Astrocyte of the spinal cord (primary cell): Measurements from ENCODE around the gene WFDC10A.
"Not testable (repeated sequence)": the region's sequence is repeated elsewhere in the genome, so short reads cannot be mapped to it uniquely, and the experiment has no call there.

Experiments
- DNase-seq: peaks from one replicate; pipeline ENCODE4 v3.0.0; 2011; ENCODE audit warnings: low read depth, low spot score
- H3K4me3 ChIP-seq: 2 replicates; pipeline ENCODE4 v1.5.1; 2011; ENCODE audit warnings: low read depth, mild to moderate bottlenecking, low read length, moderate library complexity
- in situ Hi-C: cut with HindIII; loops from 2 replicates; pipeline ENCODE4 v1.10.0; 2017; ENCODE audit warnings: low sequenced_read_pairs
- TF ChIP-seq, protein P1 (sequence below): IDR thresholded peaks from 2 replicates; pipeline ENCODE4 v1.5.1; 2012; ENCODE audit warnings: low read depth, mild to moderate bottlenecking, low read length, inconsistent platforms

The WFDC10A gene

DNA sequence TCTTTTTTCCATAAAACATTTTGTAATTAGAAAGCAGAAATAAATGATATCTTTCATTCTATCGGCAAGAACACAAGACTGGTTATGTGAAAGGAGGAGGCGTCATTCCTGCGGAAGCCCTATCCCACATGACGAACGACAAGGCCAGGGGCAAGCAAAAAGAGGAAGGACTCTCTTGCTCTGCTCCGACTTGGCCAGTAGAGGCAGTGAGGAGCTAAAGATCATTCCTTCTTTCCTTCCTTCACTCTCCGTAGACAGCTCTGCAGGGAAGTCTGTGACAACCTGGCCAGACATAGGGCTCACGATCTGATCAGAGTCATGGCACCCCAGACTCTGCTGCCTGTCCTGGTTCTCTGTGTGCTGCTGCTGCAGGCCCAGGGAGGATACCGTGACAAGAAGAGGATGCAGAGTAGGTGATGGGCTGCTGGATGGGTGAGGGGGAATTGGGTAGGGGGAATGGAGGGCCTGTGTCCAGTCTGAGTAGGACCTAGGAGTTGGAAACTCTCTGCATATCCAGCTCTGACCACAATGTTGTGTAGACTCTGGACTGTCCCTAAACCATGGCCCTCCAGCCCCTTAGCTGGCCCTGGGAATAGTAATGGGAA is at the start of gene WFDC10A:
Gene WFDC10A (plus strand): TSS at position 244 of the 605 bp plus-strand sequence. CDS start 75 bp downstream, at position 319.
- TF ChIP-seq, protein P1, sequence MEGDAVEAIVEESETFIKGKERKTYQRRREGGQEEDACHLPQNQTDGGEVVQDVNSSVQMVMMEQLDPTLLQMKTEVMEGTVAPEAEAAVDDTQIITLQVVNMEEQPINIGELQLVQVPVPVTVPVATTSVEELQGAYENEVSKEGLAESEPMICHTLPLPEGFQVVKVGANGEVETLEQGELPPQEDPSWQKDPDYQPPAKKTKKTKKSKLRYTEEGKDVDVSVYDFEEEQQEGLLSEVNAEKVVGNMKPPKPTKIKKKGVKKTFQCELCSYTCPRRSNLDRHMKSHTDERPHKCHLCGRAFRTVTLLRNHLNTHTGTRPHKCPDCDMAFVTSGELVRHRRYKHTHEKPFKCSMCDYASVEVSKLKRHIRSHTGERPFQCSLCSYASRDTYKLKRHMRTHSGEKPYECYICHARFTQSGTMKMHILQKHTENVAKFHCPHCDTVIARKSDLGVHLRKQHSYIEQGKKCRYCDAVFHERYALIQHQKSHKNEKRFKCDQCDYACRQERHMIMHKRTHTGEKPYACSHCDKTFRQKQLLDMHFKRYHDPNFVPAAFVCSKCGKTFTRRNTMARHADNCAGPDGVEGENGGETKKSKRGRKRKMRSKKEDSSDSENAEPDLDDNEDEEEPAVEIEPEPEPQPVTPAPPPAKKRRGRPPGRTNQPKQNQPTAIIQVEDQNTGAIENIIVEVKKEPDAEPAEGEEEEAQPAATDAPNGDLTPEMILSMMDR = peak; percentile 80
- no peak within 1 kb of the TSS for H3K4me3 ChIP-seq
- in situ Hi-C loops = no loop called here
- DNase-seq = peak; percentile 25

DNA sequence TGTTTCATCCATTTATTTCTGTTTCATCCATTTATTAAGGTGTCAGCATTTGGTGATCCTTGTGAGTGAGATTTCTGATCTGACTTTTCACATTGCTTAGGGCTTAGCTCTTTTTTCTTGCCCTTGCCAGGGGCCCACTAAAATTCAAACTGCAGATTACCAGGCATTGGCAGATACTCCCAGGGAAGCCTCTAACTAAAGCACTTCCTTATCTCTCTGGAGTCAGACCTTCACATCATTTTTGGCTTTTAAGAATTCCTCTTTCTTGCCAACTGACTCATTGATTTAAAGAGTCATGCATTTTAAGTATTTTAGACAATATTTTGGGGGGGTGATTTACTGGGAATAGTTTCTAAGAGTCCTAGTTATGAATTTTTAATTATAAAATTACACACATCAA is 47.8 kb upstream of the WFDC10A start:
- in situ Hi-C loops = no loop called here
- DNase-seq = no peak
- TF ChIP-seq, protein P1 = no peak
- no peak overlapping the region for H3K4me3 ChIP-seq

DNA sequence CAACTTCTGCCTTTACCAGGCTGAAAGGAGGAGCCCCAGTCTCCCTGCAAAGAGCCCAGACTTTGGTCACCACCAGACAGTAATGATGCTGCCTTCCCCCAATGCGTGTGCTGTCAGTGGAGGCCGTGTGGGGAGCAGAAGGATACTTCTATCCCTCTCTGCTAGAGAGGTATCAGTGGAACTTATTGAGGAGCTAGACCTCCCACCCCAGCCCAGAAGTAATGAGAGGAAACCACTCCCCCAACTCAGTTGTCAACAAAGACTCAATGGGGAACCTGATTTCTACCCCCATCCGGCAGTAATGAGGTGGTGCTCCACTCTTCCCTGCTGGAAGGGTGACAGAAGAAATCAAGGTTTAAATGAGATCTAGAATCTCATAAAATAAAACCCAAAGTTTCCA is 46.0 kb upstream of the WFDC10A start:
- no peak for DNase-seq
- in situ Hi-C loops = no loop called here
- TF ChIP-seq, protein P1 = no peak
- H3K4me3 ChIP-seq = no peak overlapping the region

DNA sequence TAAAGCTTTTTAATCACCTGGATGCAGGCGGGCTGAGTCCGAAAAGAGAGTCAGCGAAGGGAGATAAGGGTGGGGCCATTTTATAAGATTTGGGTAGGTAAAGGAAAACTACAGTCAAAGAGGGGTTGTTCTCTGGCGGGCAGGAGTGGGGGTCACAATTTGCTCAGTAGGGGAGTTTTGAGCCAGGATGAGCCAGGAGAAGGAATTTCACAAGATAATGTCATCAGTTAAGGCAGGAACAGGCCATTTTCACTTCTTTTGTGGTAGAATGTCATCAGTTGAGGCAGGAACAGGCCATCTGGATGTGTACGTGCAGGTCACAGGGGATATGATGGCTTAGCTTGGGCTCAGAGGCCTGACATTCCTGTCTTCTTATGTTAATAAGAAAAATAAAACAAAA is 45.2 kb upstream of the WFDC10A start:
- H3K4me3 ChIP-seq, DNase-seq, in situ Hi-C loops: not testable (repeated sequence)

DNA sequence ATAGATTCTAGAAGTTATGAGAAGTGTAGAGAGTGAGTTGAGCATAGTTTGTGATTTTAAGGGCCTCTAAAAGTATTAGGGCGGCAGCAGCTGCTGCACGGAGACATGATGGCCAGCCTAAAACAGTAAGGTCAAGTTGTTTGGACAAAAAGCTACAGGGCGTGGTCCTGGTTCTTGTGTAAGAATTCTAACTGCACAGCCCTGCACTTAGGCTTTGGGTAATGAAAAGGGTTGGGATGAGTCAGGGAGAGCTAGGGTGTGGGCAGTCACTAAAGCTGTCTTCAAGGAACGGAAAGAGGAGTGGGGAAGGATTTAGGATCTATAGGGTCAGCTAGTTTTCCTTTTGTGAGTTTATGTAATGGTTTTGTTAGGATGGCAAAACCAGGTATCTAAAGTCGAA is 43.6 kb upstream of the WFDC10A start:
- in situ Hi-C loops, H3K4me3 ChIP-seq, DNase-seq: not testable (repeated sequence)

DNA sequence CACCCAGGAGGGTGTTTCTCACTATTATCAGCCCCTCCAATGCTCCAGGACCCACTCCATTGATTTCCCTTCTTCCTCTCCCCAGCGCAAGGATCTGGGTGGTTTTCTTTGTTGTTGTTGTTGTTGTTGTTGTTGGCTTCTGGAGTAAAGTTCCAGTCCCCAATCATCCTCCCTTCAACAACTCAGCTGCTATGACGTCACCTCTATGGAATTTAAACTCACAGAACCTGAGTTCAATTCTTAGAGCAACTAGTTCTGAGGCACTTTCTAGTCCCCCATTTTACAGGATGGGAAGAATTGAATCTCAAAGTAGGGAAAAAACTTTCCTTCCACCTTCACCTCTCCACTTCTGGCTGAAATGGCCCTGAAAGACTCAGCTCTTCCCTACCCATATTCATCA is 40.7 kb upstream of the WFDC10A start:
- in situ Hi-C loops = no loop called here
- no peak overlapping the region for H3K4me3 ChIP-seq
- DNase-seq = no peak
- TF ChIP-seq, protein P1 = no peak

DNA sequence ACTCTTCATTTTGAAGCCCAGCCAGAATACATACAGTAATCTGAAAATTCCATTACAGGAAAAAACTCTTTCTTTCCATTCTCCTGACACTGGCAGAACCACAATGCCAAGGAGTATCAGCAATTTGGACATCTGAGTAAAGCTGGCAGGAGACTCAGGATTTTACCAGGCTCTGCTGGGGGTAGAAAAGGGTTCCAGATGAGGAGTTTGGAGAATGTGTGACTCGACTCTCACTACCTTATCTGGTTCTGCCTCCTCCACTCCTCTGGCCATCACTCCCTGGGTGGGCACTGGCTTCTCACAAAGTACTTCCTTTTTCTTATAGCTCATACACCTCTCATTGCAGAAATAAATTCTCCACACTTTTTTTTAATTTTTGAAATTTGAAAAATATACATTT is 39.8 kb upstream of the WFDC10A start:
- DNase-seq = no peak
- H3K4me3 ChIP-seq = no peak overlapping the region
- TF ChIP-seq, protein P1 = no peak
- in situ Hi-C loops = no loop called here
